Measurements from ENCODE around the gene IL33. TPM values are rescaled to one million over a fixed set of nuclear protein-coding genes. Genes with fewer than 3 reads are reported as not detected.

IL33 gene
- total RNA-seq, 2 experiments from 2014 or later, result not detected

- Mint-ChIP-seq H3K36me3 (ENCODE audit: low read depth) (no peaks in the 10 kb centered on the region), H3K27ac (no peak overlapping the region), H3K4me3 (no peak overlapping the region), H3K4me1 (no peaks in the 10 kb centered on the region), H3K27me3 (peaks cover 23% of the 10 kb centered on the region), H3K9me3 (ENCODE audit: low read depth) (no peaks in the 10 kb centered on the region)
- ATAC-seq, result no peak
- CTCF ChIA-PET, result interaction anchor here (0.8 kb wide), 1 partner anchor 10 kb away, joined by 3 read pairs; no protein-coding TSS in a partner anchor
- no peak for DNase-seq
- POLR2A ChIA-PET, result no interaction called here
- intact Hi-C loops (cut with DNase I, micrococcal nuclease), result no loop called here
Measured at GRCh38 chr9:6218099-6218502, 2.5 kb downstream of the IL33 start.

- ATAC-seq, result no peak
- Mint-ChIP-seq H3K36me3 (ENCODE audit: low read depth) (no peaks in the 10 kb centered on the region), H3K27ac (no peak overlapping the region), H3K4me3 (no peak overlapping the region), H3K4me1 (no peaks in the 10 kb centered on the region), H3K27me3 (peaks cover 23% of the 10 kb centered on the region), H3K9me3 (ENCODE audit: low read depth) (no peaks in the 10 kb centered on the region)
- ChIA-PET POLR2A (no interaction called here), CTCF (no interaction called here)
- no peak for DNase-seq
- intact Hi-C loops (cut with DNase I, micrococcal nuclease), result no loop called here
Measured at GRCh38 chr9:6219040-6219439, 3.4 kb downstream of the IL33 start.

GRCh38 chr9:6219981-6220380 lies 4.4 kb downstream of the IL33 start:
- H3K4me1 Mint-ChIP-seq, result no peaks in the 10 kb centered on the region
- no peak overlapping the region for H3K27ac Mint-ChIP-seq
- no peaks in the 10 kb centered on the region for H3K36me3 Mint-ChIP-seq (ENCODE audit: low read depth)
- H3K27me3 Mint-ChIP-seq, result peaks cover 22% of the 10 kb centered on the region
- intact Hi-C loops (cut with DNase I, micrococcal nuclease), result no loop called here
- H3K9me3 Mint-ChIP-seq (ENCODE audit: low read depth), result no peaks in the 10 kb centered on the region
- ChIA-PET POLR2A (no interaction called here), CTCF (no interaction called here)
- ATAC-seq (no peak), DNase-seq (no peak)
- H3K4me3 Mint-ChIP-seq, result no peak overlapping the region

GRCh38 chr9:6224393-6225154 lies 9.0 kb downstream of the IL33 start:
- no peak overlapping the region for H3K4me3 Mint-ChIP-seq
- ChIA-PET CTCF (no interaction called here), POLR2A (no interaction called here)
- no peaks in the 10 kb centered on the region for H3K9me3 Mint-ChIP-seq (ENCODE audit: low read depth)
- ATAC-seq, result no peak
- intact Hi-C loops (cut with DNase I, micrococcal nuclease), result no loop called here
- peaks cover 16% of the 10 kb centered on the region for H3K27me3 Mint-ChIP-seq
- no peaks in the 10 kb centered on the region for H3K36me3 Mint-ChIP-seq (ENCODE audit: low read depth)
- DNase-seq, result no peak
- no peak overlapping the region for H3K27ac Mint-ChIP-seq
- H3K4me1 Mint-ChIP-seq, result no peaks in the 10 kb centered on the region

GRCh38 chr9:6226696-6227095 lies 11.1 kb downstream of the IL33 start:
- Mint-ChIP-seq H3K36me3 (ENCODE audit: low read depth) (no peaks in the 10 kb centered on the region), H3K27ac (no peak overlapping the region), H3K4me3 (no peak overlapping the region), H3K9me3 (ENCODE audit: low read depth) (no peaks in the 10 kb centered on the region), H3K4me1 (no peaks in the 10 kb centered on the region), H3K27me3 (peaks cover 16% of the 10 kb centered on the region)
- intact Hi-C loops (cut with DNase I, micrococcal nuclease), result no loop called here
- ATAC-seq (no peak), DNase-seq (no peak)
- CTCF ChIA-PET, result no interaction called here
- POLR2A ChIA-PET, result no interaction called here

- DNase-seq (no peak), ATAC-seq (no peak)
- H3K36me3 Mint-ChIP-seq (ENCODE audit: low read depth), result no peaks in the 10 kb centered on the region
- H3K4me3 Mint-ChIP-seq, result no peak overlapping the region
- intact Hi-C loops (cut with DNase I, micrococcal nuclease), result no loop called here
- H3K27ac Mint-ChIP-seq, result no peak overlapping the region
- POLR2A ChIA-PET, result no interaction called here
- H3K9me3 Mint-ChIP-seq (ENCODE audit: low read depth), result no peaks in the 10 kb centered on the region
- H3K27me3 Mint-ChIP-seq, result peaks cover 14% of the 10 kb centered on the region
- CTCF ChIA-PET, result interaction anchor here (1.0 kb wide), 1 partner anchor 7 kb away, joined by 3 read pairs; no protein-coding TSS in a partner anchor
- no peaks in the 10 kb centered on the region for H3K4me1 Mint-ChIP-seq
Measured at GRCh38 chr9:6229186-6229585, 13.6 kb downstream of the IL33 start.

- DNase-seq, result no peak
- Mint-ChIP-seq H3K27me3 (peaks cover 14% of the 10 kb centered on the region), H3K9me3 (ENCODE audit: low read depth) (no peaks in the 10 kb centered on the region), H3K4me3 (no peak overlapping the region), H3K4me1 (no peaks in the 10 kb centered on the region), H3K36me3 (ENCODE audit: low read depth) (no peaks in the 10 kb centered on the region), H3K27ac (no peak overlapping the region)
- CTCF ChIA-PET, result no interaction called here
- POLR2A ChIA-PET, result no interaction called here
- ATAC-seq, result no peak
- intact Hi-C loops (cut with DNase I, micrococcal nuclease), result no loop called here
Measured at GRCh38 chr9:6229619-6230018, 14.0 kb downstream of the IL33 start.

- DNase-seq (peak; percentile 5), ATAC-seq (no peak)
- ChIA-PET CTCF (no interaction called here), POLR2A (no interaction called here)
- intact Hi-C loops (cut with DNase I, micrococcal nuclease), result no loop called here
- Mint-ChIP-seq H3K4me3 (no peak overlapping the region), H3K27me3 (peaks cover 11% of the 10 kb centered on the region), H3K36me3 (ENCODE audit: low read depth) (no peaks in the 10 kb centered on the region), H3K27ac (no peak overlapping the region), H3K4me1 (no peaks in the 10 kb centered on the region), H3K9me3 (ENCODE audit: low read depth) (no peaks in the 10 kb centered on the region)
Measured at GRCh38 chr9:6230037-6230780, 14.6 kb downstream of the IL33 start.

GRCh38 chr9:6232336-6232945 lies 16.8 kb downstream of the IL33 start:
- ATAC-seq (peak; percentile 26), DNase-seq (no peak)
- H3K9me3 Mint-ChIP-seq (ENCODE audit: low read depth), result no peaks in the 10 kb centered on the region
- CTCF ChIA-PET, result no interaction called here
- peaks cover 5% of the 10 kb centered on the region for H3K27me3 Mint-ChIP-seq
- POLR2A ChIA-PET, result no interaction called here
- no peak overlapping the region for H3K4me3 Mint-ChIP-seq
- intact Hi-C loops (cut with DNase I, micrococcal nuclease), result no loop called here
- H3K27ac Mint-ChIP-seq, result no peak overlapping the region
- no peaks in the 10 kb centered on the region for H3K4me1 Mint-ChIP-seq
- H3K36me3 Mint-ChIP-seq (ENCODE audit: low read depth), result no peaks in the 10 kb centered on the region

- H3K4me1 Mint-ChIP-seq, result no peaks in the 10 kb centered on the region
- ChIA-PET POLR2A (no interaction called here), CTCF (no interaction called here)
- no peaks in the 10 kb centered on the region for H3K9me3 Mint-ChIP-seq (ENCODE audit: low read depth)
- no peak overlapping the region for H3K27ac Mint-ChIP-seq
- intact Hi-C loops (cut with DNase I, micrococcal nuclease), result no loop called here
- no peaks in the 10 kb centered on the region for H3K36me3 Mint-ChIP-seq (ENCODE audit: low read depth)
- H3K27me3 Mint-ChIP-seq, result peaks cover 8% of the 10 kb centered on the region
- no peak for ATAC-seq
- H3K4me3 Mint-ChIP-seq, result no peak overlapping the region
- no peak for DNase-seq
Measured at GRCh38 chr9:6234014-6234413, 18.4 kb downstream of the IL33 start.

- H3K27me3 Mint-ChIP-seq, result peaks cover 14% of the 10 kb centered on the region
- intact Hi-C loops (cut with DNase I, micrococcal nuclease), result no loop called here
- H3K4me1 Mint-ChIP-seq, result no peaks in the 10 kb centered on the region
- no peaks in the 10 kb centered on the region for H3K36me3 Mint-ChIP-seq (ENCODE audit: low read depth)
- H3K9me3 Mint-ChIP-seq (ENCODE audit: low read depth), result no peaks in the 10 kb centered on the region
- no peak overlapping the region for H3K27ac Mint-ChIP-seq
- POLR2A ChIA-PET, result no interaction called here
- no peak for ATAC-seq
- no peak overlapping the region for H3K4me3 Mint-ChIP-seq
- DNase-seq, result no peak
- CTCF ChIA-PET, result no interaction called here
Measured at GRCh38 chr9:6237267-6237666, 21.7 kb downstream of the IL33 start.

- DNase-seq (no peak), ATAC-seq (no peak)
- peaks cover 7% of the 10 kb centered on the region for H3K4me1 Mint-ChIP-seq
- CTCF ChIA-PET, result interaction anchor here (0.6 kb wide), 1 partner anchor 127 kb away, joined by 3 read pairs; no protein-coding TSS in a partner anchor
- H3K36me3 Mint-ChIP-seq (ENCODE audit: low read depth), result peaks cover 2% of the 10 kb centered on the region
- H3K27ac Mint-ChIP-seq, result no peak overlapping the region
- peaks cover 17% of the 10 kb centered on the region for H3K27me3 Mint-ChIP-seq
- H3K4me3 Mint-ChIP-seq, result no peak overlapping the region
- H3K9me3 Mint-ChIP-seq (ENCODE audit: low read depth), result no peaks in the 10 kb centered on the region
- POLR2A ChIA-PET, result no interaction called here
- intact Hi-C loops (cut with DNase I, micrococcal nuclease), result no loop called here
Measured at GRCh38 chr9:6239048-6239461, 23.4 kb downstream of the IL33 start.
